SU-DHL-6 (cell line): ENCODE data around the gene OBSCN.

Experiments used
- H2AFZ ChIP-seq: fragments of 200-600 bp; sonication (generic); 2 replicates; pipeline ENCODE4 v1.6.1; 2014; ENCODE audit warnings: low read depth, mild to moderate bottlenecking, moderate library complexity, mixed read lengths, antibody characterized with exemption, low read length; ENCODE audit not compliant: severe bottlenecking
- H3F3A ChIP-seq: fragments of 200-600 bp; shearing (Covaris generic); 2 replicates; pipeline ENCODE4 v1.6.0; 2016; ENCODE audit warnings: antibody characterized with exemption, mild to moderate bottlenecking; ENCODE audit not compliant: insufficient read depth
- H3K27ac ChIP-seq: fragments of 200-600 bp; sonication (generic); 2 replicates; pipeline ENCODE4 v1.5.1; 2016; ENCODE audit warnings: low read depth, mild to moderate bottlenecking, low read length, moderate library complexity, mixed read lengths
- H3K27me3 ChIP-seq: fragments of 200-600 bp; sonication (generic), shearing (Covaris generic); 2 replicates; pipeline ENCODE4 v1.6.0; 2014; ENCODE audit warnings: mild to moderate bottlenecking, low read length
- H3K36me3 ChIP-seq: fragments of 200-600 bp; sonication (generic); 2 replicates; pipeline ENCODE4 v1.6.1; 2014; ENCODE audit warnings: mild to moderate bottlenecking, low read length, mixed read lengths
- H3K4me2 ChIP-seq: fragments of 300-600, 200-600 bp; shearing (Covaris generic), sonication (generic); 2 replicates; pipeline ENCODE4 v1.6.0; 2014; ENCODE audit warnings: low read length, low read depth, mild to moderate bottlenecking; ENCODE audit not compliant: poor library complexity, severe bottlenecking
- H3K4me3 ChIP-seq: fragments of 200-600 bp; sonication (generic); 2 replicates; pipeline ENCODE4 v1.5.1; 2014; ENCODE audit warnings: antibody characterized with exemption, low read length, mild to moderate bottlenecking, mixed read lengths; ENCODE audit not compliant: insufficient read depth, poor library complexity, severe bottlenecking
- H3K79me2 ChIP-seq: fragments of 200-600 bp; sonication (generic); 2 replicates; pipeline ENCODE4 v1.6.1; 2014; ENCODE audit warnings: mild to moderate bottlenecking, low read length, moderate library complexity; ENCODE audit not compliant: insufficient read depth
- H3K9ac ChIP-seq: fragments of 200-600 bp; sonication (generic); 2 replicates; pipeline ENCODE4 v1.7.0; 2014; ENCODE audit warnings: mild to moderate bottlenecking, low read length
- H3K9me2 ChIP-seq: fragments of 200-600 bp; sonication (generic); replicated peaks from 2 replicates; pipeline ENCODE4 v1.6.1; 2014; ENCODE audit warnings: low read length; ENCODE audit not compliant: insufficient read depth
- H3K9me3 ChIP-seq: fragments of 200-600 bp; sonication (generic); 2 replicates; pipeline ENCODE4 v1.6.1; 2014; ENCODE audit warnings: low read length, mixed read lengths; ENCODE audit not compliant: insufficient read depth
- H4K20me1 ChIP-seq: fragments of 200-600 bp; sonication (generic); 2 replicates; pipeline ENCODE4 v1.6.1; 2014; ENCODE audit warnings: low read depth, mild to moderate bottlenecking, antibody characterized with exemption, low read length, moderate library complexity, mixed read lengths
- CTCF ChIP-seq: fragments of 200-600 bp; sonication (generic); IDR thresholded peaks from one replicate; pipeline ENCODE4 v1.5.1; 2017; ENCODE audit warnings: antibody characterized with exemption, mild to moderate bottlenecking, low read length, moderate library complexity; ENCODE audit not compliant: insufficient read depth, poor library complexity, severe bottlenecking
- EZH2phosphoT487 ChIP-seq: fragments of 200-600 bp; sonication (generic), shearing (Covaris generic); conservative IDR thresholded peaks from 2 replicates; pipeline ENCODE4 v1.6.1; 2018; ENCODE audit warnings: mild to moderate bottlenecking, antibody characterized with exemption, low read length, moderate library complexity, mixed read lengths

The OBSCN gene

GRCh38 chr1:228295201-228295600 is 87.4 kb downstream of the OBSCN start:
- Histone ChIP-seq H3K4me2 (no peak overlapping the region), H3K9me2 (no peaks in the 10 kb centered on the region), H3K9ac (no peak overlapping the region), H3K4me3 (no peak overlapping the region), H2AFZ (no peak overlapping the region), H3K9me3 (no peaks in the 10 kb centered on the region), H3K36me3 (no peaks in the 10 kb centered on the region), H3K27me3 (no peaks in the 10 kb centered on the region), H3K27ac (no peak overlapping the region), H4K20me1 (no peaks in the 10 kb centered on the region), H3K79me2 (no peaks in the 10 kb centered on the region), H3F3A (no peaks in the 10 kb centered on the region)
- TF ChIP-seq EZH2phosphoT487 (no peak), CTCF (no peak)

- no peaks in the 10 kb centered on the region for H3K36me3 ChIP-seq
- no peaks in the 10 kb centered on the region for H3K27me3 ChIP-seq
- no peaks in the 10 kb centered on the region for H3K9me3 ChIP-seq
- no peaks in the 10 kb centered on the region for H3K9me2 ChIP-seq
- no peaks in the 10 kb centered on the region for H3K79me2 ChIP-seq
- no peaks in the 10 kb centered on the region for H4K20me1 ChIP-seq
- H2AFZ ChIP-seq: no peak overlapping the region
- no peaks in the 10 kb centered on the region for H3F3A ChIP-seq
- H3K4me3 ChIP-seq: no peak overlapping the region
- TF ChIP-seq CTCF (no peak), EZH2phosphoT487 (no peak)
- no peak overlapping the region for H3K9ac ChIP-seq
- no peak overlapping the region for H3K27ac ChIP-seq
- H3K4me2 ChIP-seq: no peak overlapping the region
These were observed 88.1 kb downstream of the OBSCN start for GRCh38 chr1:228295981-228296380.

- Histone ChIP-seq H3K79me2 (no peaks in the 10 kb centered on the region), H3K36me3 (no peaks in the 10 kb centered on the region), H3K9ac (no peak overlapping the region), H3K27ac (no peak overlapping the region), H4K20me1 (no peaks in the 10 kb centered on the region), H2AFZ (no peak overlapping the region), H3K4me3 (no peak overlapping the region), H3K9me2 (no peaks in the 10 kb centered on the region), H3K27me3 (no peaks in the 10 kb centered on the region), H3K9me3 (peaks cover 9% of the 10 kb centered on the region; the same call in 1 of the 2 replicates), H3K4me2 (no peak overlapping the region), H3F3A (no peaks in the 10 kb centered on the region)
- TF ChIP-seq CTCF: no peak
- TF ChIP-seq EZH2phosphoT487: no peak
These were observed 89.4 kb downstream of the OBSCN start for GRCh38 chr1:228297242-228297641.

GRCh38 chr1:228297822-228298221 is 90.0 kb downstream of the OBSCN start:
- H3K9me2 ChIP-seq: no peaks in the 10 kb centered on the region
- TF ChIP-seq CTCF (no peak), EZH2phosphoT487 (no peak)
- H4K20me1 ChIP-seq: no peaks in the 10 kb centered on the region
- H3K79me2 ChIP-seq: no peaks in the 10 kb centered on the region
- peaks cover 5% of the 10 kb centered on the region; the same call in 1 of the 2 replicates for H3K27me3 ChIP-seq
- no peak overlapping the region for H3K4me2 ChIP-seq
- no peaks in the 10 kb centered on the region for H3K36me3 ChIP-seq
- H3F3A ChIP-seq: no peaks in the 10 kb centered on the region
- no peak overlapping the region for H3K9ac ChIP-seq
- no peak overlapping the region for H2AFZ ChIP-seq
- no peak overlapping the region for H3K4me3 ChIP-seq
- no peak overlapping the region for H3K27ac ChIP-seq
- H3K9me3 ChIP-seq: peaks cover 13% of the 10 kb centered on the region; the same call in 1 of the 2 replicates
